Muscle of back (tissue), 11 donors: ENCODE measurements around the gene TMEM235. TPM values are rescaled to one million over a fixed set of nuclear protein-coding genes. Genes with fewer than 3 reads are reported as not detected.

Source experiments
- DNase-seq, 3 donors: peaks; one replicate each; pipeline versions ENCODE4 v3.0.0 to v3.0.0-alpha.2; 2013
- polyA plus RNA-seq, 10 donors: library from polyadenylated mRNA; unstranded; fragments of 120-200 nt; gene quantifications; one replicate each; pipeline ENCODE4 v1.2.1, GENCODE V29; 2013; ENCODE audit not compliant: insufficient read length in 10 of 10

The TMEM235 gene
- polyA plus RNA-seq, 10 donors: 0.11 to 0.14 TPM; not detected in 8

DNA sequence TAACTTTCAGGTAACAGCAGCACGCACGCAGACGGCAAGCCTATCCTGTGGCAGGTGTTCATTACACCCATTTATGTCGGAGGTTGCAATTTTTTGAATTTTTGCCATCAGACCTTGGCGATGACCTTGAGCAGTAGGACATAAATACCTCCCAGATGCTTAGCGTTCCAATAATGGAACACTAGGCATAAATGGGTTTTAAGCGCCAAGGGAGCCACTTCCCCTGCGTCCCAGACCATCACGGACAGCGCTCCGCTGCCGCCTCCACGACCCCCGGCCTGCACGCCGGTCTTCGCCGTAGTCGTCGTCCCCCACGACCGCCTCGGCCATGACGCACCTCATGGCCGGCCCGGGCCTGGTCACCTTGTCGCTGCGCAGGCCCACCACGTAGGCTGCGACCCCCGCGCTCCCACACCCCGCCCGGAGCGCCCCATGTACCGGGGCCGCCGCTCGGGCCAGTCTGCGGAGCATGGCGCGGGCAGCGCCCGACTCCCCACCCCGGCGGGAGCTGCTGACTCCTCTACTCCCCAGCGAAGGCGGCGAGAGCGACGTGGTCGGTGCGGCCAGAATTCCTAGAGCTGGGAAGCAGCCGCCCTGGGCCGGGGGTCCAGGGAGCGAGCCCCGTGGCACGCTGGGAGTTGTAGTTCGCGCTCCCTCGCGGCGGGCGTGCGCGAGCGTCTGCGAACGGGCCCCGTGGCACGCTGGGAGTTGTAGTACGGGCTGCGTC, 22.7 kb downstream of the TMEM235 start:
- DNase-seq: peak; percentile 81 to 96 (median 92)

DNA sequence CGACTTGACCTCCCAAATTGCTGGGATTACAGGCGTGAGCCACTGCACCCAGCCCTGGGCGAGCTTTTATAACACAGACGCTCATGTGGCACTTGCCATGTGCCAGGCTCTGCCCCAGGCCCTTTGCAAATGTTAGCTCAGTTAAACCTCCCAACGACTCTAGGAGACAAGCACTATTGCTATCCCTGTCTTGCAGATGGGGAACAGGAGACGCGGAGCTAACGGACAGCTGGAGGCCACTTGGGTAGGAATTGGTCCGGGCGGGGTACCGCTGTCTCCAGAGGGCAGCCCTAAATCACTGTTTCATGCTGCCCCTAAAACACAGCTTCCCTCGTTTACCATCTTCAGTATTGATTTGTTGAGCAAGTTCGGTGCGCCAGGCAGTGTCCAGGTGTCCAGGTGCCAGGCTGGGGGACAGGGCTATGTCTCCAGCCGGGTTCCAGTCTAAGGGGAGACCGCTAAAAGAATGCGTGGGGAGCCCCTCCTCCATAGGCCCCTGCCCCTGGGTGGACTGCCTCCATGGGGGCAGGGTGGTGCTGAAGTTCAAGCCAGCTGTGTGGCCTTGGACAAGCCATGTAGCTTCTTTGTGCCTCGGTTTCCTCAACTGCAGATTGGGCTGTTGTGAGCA, 23.7 kb downstream of the TMEM235 start:
- DNase-seq: no peak

DNA sequence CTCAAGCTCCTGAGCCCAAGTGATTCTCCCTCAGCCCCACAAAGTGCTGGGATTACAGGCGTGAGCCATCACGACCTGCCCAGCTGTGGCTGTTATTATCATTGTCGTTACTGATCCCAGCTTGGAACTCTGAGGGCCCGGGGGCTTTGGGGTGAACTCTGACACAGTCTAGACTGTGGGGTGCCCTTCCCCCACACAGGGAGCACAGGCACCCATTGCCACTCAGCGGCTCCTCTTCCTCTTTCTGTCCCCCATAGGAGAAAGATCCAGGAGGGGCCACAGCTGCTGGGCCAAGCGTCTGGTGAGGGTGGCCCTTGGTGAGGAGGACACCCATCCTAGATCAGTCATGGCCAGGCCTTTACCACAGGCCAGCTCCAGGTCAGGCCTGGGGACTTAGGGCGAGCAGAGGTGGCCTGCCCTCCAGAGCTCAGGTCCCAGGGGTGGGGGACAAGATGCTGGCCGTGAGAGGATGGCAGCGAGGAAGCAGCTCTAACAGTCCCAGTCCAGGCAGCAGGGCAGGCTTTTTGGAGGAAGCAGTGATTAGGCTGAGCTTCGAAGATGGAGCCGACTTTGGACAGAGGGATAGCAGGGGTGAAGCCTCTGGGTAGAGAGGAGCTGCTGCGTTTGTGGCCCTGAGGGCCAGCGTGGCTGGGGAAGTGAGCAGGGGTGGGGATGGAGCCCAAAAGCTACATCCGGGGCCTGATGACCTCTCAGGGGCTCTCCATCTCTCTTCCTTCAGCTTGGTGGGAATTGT, 24.7 kb downstream of the TMEM235 start:
- no peak for DNase-seq

DNA sequence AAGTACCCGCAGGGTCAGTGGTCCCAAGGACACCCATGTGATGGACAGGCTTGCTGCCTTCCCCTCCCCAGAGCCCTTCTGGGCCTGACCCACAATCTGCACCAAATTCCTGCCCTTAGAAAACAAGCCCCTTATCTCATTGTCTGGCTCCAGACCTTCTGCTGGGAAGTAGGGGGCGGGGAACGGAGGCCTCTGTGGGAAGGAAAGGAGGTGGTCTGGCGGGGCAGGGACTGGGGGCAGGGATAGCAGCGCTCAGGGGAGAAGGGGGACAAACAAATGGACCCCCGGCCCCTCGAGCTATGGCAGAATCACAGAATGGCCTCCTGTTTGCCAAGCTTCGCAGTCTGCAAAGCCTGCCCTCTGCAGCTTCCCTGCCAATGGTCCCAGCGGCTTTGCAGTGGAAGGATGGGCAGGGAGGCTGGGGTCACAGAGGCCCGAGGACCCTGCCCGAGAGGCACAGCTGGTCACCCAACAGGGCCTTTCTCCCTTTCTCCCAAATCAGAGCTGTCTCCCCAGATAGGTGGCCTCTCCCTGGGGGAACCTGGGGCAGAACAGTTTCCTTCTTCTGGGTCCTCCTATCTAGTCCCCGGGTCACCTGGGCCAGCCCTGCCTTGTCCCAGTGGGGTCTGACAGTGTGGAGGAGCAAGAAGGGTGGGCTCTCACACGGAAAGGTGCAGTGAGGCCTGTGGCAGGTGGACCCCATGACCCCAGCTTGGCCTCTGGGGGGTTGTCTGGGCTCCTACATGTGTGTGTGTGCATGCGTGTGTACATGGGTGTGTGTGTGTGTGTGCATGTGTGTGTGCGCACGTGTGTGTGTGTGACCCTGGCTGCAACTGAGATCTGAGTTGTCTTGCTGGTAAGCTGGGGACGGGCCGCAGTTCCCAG, 25.5 kb downstream of the TMEM235 start:
- no peak for DNase-seq

DNA sequence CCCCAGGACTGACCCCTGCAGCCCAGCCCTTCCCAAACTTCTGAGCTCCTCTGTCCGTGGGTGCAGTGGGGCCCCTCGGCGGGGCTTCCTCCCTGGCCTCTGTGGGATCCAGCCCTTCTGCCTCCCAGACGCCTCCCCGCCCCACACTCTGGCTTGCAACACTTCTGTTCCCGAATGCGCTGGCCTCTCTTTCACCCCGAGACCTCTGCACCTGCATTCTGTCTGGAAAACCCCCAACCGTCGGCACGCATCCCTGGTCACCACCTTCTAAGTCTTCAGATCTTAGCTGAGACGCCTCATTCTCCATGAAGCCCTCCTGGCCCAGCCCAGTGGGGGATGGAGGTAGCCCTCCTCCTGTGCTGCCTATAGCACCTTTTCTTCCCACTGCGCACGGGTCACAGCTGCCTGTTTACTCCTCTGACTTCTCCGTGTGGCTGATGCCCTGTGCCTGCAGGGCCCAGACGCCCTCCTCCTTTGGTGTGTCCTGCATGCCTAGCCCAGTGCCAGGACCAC, 26.4 kb downstream of the TMEM235 start:
- DNase-seq: peak in 1 of 3 donors; percentile 59

DNA sequence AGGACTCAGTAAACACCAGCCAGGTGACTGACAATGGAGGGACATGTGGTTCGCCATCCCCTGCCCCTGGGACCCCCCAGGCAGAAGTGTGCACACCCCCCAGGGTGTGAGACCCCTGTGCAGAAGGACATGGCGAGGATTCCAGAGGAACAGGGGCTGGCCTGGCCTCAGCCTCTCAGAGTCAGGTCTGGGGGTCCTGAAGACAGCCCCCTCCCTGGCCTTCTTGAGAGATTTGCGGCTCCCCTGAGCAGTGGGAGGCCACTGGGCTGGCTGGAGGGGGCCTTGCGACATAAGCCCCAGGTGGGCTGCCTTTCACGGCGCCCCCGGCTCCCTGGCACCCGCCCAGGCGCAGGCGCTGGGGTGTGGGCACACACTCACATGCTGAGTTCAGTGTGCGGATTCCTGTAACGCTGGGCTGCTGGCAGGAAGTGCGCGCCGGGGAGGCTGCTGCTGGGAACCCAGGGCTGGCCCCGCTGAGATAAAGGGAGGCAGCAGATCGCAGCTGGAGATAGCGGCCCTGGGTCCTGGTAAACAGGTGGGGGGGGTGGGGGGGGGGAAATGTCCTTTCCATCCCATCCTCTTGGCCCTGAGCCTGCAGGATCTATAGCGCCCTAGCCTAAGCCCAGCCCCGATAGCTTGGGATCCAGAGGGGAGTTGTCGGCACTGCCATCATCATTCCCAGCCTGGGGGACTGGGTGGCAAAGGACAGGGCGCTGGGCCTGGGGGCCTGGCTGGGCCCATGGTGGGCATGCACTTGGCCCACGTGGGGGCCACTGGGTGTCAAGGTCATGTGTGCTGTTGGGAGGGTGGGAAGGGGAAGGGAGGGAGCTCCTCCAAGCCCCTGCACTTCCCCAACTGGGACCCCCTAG, 27.1 kb downstream of the TMEM235 start:
- peak in 1 of 3 donors; percentile 62 for DNase-seq

DNA sequence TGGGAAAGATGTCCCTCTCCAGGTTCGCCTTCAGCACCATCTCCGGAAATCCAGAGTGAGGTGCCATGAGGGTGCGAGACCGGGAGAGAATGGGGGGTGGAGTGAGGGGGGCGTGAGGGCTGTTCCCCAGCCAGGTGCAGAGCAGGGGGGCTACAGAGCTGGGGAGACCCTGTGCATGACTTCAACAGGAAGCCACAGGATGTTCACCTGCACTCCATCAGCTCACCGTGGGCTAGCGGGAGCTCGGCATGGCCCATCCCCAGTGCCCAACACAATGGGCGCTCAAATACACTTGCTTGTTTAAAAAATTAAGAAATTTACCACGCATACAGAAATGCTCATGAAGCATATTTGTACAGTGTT, 27.7 kb downstream of the TMEM235 start:
- no peak for DNase-seq

DNA sequence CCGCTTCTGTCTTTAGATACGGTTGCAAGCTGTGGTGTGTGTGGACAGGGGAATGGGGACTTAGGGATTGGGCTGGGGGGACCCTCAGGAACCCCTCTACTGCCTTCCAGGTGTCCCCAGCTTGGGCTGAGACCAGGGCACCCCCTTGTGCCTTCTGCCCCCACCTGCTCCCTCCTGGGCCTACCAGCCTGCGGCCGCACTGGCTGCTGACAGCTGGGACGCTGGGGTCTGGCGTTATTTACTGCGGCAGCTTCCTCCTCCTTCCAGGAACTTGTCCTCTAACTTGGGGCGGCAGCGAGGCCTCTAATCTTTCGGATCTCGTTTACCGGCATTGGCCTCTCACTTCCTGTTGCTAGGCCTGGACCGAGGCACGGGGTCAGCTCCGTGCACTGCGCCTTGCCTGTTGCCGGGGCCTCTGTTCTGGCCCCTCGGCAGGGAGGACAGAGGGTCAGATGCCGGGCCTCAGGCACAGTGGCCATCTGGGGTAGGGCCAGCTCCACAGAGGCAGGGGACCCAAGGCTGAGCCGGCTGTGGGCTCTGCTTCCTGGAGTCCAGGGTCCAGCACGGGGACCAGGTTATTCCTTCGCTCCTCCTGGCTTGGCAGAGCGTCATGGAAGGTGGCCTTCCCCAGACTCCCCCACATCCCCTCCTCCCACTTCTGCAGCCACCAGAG, 31.8 kb downstream of the TMEM235 start:
- DNase-seq: peak in 1 of 3 donors; percentile 67

DNA sequence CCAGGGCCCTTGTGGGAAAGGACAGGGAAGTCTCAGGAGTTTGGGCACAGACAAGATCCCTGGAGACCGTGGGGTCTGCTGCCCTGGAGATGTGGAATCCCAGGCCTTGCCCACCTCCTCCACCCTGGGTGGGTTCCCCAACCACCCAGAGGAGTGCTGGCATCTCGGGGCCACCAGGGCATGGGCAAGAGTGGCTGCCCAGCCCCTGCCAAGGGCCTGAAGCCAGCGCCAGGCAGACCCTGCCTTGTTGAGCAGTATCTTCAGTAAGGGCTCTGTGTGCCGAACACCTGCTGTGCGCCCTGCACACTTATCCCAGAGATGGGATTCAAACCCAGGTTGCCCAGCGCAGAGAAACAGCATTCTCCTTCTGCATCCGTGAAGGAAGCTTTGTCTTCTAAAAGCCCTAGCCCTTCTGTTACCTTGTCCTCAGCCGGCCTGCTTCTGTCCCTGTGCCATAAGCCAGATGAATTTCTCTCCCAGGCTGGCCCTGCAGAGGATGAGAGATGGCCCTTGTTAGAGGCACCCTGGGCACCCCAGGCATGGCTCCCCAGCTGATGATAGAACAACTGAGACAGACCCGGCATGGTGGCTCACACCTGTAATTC, 32.4 kb downstream of the TMEM235 start:
- DNase-seq: peak in 1 of 3 donors; percentile 26

DNA sequence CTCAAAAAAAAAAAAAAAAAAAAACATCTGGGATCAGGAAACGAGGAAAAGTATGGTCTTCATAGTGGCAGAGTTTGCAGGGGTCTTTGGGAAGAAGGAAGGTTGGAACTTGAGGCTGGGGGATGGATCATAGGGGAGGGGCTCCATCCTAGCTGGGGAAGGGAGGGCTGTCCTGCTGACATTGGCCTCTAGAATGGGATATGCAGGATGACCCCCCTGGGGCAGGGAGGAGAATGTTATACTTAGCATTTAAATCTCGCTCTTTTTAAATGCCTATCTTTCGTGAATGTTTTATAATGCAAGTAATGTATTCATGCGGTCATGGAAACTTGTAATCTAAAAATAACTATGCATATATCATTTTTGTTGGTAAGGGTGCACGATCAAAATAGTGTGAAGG, 33.2 kb downstream of the TMEM235 start:
- DNase-seq: peak in 1 of 3 donors; percentile 66

DNA sequence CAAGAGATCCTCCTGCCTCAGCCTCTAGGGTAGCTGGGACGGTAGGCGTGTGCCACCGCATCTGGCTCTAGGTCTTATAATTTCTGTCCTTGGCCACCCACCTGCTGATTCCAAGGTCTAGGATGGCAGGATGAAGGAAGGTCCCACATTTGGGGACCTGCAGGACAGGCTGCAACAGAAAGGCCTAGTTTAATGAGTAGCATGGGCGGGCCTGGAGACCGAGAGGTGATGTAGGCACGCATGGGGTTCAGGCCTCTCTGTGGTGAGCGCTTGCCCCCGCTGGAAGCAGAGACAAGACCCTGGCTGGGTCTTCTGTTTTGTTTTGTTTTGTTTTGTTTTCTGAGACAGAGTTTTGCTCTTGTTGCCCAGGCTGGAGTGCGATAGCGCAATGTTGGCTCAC, 33.7 kb downstream of the TMEM235 start:
- DNase-seq: no peak

DNA sequence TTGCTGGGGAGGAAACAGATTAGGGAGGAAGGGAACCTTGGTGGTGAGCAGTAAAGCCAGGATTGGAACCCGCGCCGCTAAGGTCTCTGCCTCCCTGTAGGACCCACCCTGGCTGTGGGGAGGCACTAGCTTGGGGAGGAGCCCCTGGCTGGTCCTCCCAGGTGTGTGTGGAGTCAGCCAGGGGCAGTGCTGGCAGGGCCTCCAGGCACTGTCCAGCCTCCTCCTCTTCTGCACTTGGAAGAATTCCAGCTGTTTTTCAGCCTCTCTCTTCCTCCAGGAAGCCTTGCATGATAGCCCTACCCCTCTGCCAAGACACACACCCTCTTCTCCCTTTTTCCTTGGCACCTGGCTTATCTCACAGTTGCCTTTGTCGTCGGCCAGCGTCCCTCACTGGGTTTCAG, 34.8 kb downstream of the TMEM235 start:
- DNase-seq: no peak

DNA sequence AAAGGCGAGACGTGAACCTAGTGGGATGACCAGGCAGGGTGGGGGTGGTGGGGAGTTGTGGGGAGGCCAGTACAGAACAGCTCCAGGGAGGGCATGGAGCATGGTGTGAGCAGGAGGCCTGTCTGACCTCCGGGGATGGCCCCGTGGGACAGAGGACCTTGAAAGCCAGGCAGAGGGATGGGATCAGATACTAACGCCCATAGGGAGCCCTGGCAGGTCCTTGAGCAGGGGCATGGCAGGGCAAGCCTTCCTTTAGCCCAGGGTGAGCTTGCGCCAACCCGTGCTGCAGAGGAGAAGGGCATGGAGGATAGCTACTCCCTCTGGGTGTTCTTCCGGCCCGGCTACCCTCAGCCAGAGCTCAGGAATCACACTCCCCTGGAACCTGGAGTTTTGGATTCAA, 35.3 kb downstream of the TMEM235 start:
- no peak for DNase-seq

DNA sequence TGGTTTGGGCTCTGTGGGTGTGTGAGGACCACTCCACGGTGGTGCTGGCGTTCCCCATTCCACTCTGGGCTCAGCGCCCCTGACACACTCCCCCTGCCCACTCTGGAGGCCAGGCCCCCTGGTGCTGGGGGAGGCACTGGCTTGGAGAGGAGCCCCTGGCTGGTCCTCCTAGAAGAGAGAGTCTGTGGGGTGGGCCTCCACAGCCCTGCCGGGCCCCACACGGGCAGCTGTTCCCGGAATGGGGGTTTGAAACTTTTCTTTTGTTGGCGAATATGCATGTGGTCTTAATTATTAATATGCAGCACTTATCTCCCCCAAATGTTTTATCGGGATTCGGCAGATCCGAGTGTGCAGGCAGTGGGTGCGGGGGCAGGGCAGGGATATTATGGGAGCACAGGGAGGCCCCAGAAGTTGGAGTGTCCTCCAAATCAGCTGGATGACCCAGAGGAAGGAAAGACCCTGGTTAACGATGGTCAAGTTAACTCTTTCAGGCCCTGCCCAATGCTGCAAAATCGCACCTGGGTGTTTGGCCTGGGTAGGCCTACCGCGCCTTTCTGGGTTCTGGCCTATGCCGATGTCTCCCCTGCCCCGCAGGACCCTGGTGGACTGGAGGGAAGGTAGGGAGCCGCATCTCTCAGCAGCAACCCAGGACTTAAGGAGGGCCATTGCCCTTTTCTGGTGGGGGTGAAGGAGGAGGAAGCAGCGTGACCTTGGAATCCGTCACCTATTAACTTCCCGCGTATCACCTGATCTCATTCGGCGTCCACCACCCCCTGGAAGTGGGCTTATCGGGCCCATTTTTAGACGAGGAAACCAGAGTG, 36.0 kb downstream of the TMEM235 start:
- DNase-seq: peak in 1 of 3 donors; percentile 33

DNA sequence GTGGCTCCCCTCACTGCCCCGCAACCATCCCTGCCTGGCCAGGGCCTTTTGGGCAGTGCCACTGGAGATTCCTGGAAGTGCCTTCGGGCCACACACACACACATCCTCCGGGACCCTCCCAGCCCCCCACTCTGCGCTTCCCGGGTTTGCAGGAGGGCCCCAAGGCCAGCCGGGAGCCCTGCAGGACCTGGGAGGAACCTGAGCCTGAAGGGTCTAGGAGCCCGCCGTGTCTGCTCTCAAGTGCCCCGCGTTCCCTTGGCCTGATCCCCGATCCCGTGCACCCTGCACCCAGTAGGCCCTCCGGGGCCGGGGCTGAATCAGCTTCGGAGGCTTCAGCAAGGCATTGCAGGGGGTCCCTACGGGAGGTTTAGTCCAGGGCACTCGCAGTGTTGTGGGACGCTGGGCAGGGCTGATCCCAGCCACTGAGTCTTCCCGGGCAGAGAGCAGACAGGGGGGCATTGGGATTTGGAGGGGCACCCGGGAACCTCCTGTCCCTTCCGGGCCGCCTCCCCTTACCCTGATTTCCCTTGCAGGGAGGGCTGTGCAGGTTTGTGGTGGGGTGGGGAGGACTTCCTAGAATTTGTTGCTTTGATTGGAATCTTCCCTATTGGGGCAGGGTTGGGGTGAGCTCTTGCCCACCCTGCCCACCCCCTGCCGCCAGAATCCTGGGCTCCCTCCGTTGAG, 36.9 kb downstream of the TMEM235 start:
- no peak for DNase-seq

DNA sequence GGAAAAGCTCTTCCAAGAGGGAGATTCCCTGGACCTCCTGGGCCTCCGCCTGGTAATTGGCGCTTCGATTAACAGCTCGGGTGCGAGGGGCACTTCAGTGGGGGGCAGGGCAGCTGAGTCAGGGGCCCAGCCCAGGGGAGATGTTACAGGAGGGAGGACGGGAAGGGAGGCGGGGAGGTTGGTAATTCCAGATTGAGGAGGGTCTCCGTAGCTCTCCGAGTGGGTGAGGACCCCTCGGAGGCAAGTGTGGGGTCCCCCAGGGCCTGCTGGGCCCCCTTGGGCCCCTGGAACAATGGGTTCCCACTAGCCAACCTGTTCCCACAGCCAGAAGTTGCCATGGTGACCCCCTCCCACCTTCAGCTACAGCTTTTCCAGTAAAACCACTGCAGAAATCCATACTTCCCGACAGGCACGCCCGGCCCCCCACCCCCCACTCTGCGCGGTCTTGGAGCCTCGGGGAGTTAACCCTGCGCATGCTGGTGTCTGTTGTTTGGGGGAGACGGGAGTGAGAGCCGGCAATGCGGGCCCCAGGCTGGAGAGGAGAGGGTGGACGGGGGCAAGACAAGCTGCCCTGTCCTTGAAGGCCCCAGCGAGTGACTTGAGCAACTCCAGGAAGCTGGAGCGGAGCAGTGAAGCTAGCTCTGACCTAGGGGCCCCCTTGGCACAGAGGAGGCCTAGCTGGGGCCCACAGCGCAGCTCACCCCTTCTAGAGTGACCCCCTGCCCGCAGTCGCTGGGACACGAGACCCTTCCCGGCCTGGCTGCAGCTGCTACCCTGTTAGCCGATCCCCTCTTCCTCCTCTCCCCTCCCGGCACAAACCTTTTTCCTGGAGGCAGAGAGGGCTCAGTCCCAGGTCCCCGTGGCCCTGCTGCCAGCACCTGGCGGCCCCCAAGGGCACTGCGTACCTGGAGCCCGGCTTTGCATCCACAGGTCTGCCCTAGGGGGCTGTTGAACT, 37.8 kb downstream of the TMEM235 start:
- peak in 2 of 3 donors; percentile 60 to 68 for DNase-seq

DNA sequence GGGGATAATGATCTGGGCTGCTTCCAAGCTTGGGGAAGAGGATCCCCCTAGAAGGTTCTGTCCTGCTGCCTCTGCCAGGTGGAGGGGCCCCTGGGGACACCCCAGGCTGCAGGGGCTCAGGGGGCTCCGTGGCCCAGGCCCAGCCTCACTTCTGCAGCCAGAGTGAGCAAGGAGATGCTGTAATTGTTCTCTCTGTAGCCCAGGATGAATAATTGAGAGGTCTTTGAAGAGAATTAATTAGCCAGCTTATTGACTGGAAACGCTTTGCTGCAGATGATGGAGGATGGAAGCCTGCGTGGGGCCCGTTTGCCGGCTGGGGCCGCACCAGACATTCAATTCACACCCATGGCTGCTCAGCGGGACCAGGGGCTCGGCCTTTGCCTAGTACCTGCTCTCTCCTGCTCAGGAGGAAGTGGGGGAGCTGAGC, 38.5 kb downstream of the TMEM235 start:
- DNase-seq: no peak
